ENCODE measurements around the gene NDRG2.

Gene NDRG2

DNA sequence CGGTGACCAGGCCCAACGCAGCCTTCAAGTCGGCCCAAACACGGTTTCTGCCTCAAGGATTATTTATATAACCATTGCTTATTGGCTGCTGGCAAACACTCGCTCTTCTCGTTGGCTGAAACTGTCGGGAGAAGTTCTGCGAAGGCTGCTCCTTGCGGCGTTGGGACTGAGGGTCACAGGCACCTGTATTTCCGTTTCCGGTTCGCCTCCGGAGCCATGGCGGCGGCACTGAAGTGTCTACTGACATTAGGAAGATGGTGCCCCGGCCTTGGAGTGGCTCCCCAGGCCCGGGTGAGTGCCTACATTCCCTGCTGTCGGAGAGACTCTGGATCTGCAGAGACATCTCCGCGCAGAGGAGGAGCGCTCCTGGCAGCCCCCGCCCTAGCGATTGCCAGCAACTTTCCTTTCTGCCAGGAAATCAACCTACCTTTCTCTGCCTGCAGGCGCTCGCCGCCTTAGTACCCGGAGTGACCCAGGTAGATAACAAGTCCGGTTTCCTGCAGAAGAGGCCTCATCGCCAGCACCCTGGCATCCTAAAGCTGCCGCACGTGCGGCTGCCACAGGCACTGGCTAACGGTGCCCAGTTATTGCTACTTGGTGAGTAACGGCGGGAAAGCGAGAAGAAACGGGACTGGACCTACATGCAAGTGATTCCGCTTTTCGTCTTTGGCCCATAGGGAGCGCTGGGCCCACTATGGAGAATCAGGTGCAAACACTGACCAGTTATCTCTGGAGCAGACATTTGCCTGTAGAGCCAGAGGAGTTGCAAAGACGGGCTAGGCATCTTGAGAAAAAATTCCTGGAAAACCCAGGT is 34.9 kb downstream of the NDRG2 start, which contains the start of gene METTL17:
METTL17 (plus strand) TSS at position 194 of the 814 bp plus-strand sequence; CDS start at position 217, 23 bp downstream.
- Histone ChIP-seq H3K27me3 (ENCODE audit: insufficient read depth, poor library complexity, severe bottlenecking) (no peaks in the 10 kb centered on the region), H3K4me3 (replicated peaks; ENCODE audit: insufficient read depth, low read length) (peak within 1 kb of the TSS; percentile 90), H3K27ac (replicated peaks) (peak within 1 kb of the TSS; percentile 79)
- peak; percentile 38 to 97 for DNase-seq (ENCODE audit: low read depth in 1 of 2, low spot score in 1 of 2)
- TF ChIP-seq, protein P1, sequence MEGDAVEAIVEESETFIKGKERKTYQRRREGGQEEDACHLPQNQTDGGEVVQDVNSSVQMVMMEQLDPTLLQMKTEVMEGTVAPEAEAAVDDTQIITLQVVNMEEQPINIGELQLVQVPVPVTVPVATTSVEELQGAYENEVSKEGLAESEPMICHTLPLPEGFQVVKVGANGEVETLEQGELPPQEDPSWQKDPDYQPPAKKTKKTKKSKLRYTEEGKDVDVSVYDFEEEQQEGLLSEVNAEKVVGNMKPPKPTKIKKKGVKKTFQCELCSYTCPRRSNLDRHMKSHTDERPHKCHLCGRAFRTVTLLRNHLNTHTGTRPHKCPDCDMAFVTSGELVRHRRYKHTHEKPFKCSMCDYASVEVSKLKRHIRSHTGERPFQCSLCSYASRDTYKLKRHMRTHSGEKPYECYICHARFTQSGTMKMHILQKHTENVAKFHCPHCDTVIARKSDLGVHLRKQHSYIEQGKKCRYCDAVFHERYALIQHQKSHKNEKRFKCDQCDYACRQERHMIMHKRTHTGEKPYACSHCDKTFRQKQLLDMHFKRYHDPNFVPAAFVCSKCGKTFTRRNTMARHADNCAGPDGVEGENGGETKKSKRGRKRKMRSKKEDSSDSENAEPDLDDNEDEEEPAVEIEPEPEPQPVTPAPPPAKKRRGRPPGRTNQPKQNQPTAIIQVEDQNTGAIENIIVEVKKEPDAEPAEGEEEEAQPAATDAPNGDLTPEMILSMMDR (IDR thresholded peaks at IDR 0.05; ENCODE audit: insufficient read depth, low read length) = peak; percentile 46
- TF ChIP-seq GABPA (IDR thresholded peaks at IDR 0.05; ENCODE audit: low read depth) = peak; percentile 97
- peak; percentile 88 for TF ChIP-seq POLR2AphosphoS5 (IDR thresholded peaks at IDR 0.05; ENCODE audit: low read depth)
- TF ChIP-seq REST (IDR thresholded peaks at IDR 0.05; ENCODE audit: insufficient replicate concordance, low read depth) = peak; percentile 28
- TF ChIP-seq SPI1 (IDR thresholded peaks at IDR 0.05; ENCODE audit: borderline replicate concordance, low read depth) = no peak

DNA sequence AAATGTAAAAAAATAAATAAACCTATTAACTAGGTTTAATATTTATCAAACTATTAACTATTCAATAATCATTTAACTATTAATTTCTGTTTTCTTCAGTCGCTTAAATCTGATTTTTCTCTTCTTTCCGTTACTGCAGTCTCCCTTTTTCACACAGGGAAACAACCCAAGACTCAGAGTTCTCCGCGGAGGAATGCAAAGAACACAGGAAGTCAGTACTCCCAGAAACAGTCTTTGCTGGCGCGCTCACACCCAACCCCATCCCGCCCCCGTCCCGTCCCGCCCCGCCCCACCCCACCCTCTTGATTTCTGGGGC is 35.4 kb downstream of the NDRG2 start:
- H3K27me3 ChIP-seq (ENCODE audit: insufficient read depth, poor library complexity, severe bottlenecking) = no peaks in the 10 kb centered on the region
- DNase-seq (ENCODE audit: low read depth in 1 of 2, low spot score in 1 of 2) = peak in 1 of 2 experiments; percentile 78
- TF ChIP-seq POLR2AphosphoS5 (IDR thresholded peaks at IDR 0.05; ENCODE audit: low read depth) (no peak), SPI1 (IDR thresholded peaks at IDR 0.05; ENCODE audit: borderline replicate concordance, low read depth) (no peak), REST (IDR thresholded peaks at IDR 0.05; ENCODE audit: insufficient replicate concordance, low read depth) (no peak), GABPA (IDR thresholded peaks at IDR 0.05; ENCODE audit: low read depth) (no peak)
- TF ChIP-seq, protein P1 (IDR thresholded peaks at IDR 0.05; ENCODE audit: insufficient read depth, low read length) = no peak
- H3K27ac ChIP-seq (replicated peaks) = peak overlapping the region; percentile 79
- peak overlapping the region; percentile 5; the same call in 1 of the 2 replicates for H3K4me3 ChIP-seq (replicated peaks; ENCODE audit: insufficient read depth, low read length)

DNA sequence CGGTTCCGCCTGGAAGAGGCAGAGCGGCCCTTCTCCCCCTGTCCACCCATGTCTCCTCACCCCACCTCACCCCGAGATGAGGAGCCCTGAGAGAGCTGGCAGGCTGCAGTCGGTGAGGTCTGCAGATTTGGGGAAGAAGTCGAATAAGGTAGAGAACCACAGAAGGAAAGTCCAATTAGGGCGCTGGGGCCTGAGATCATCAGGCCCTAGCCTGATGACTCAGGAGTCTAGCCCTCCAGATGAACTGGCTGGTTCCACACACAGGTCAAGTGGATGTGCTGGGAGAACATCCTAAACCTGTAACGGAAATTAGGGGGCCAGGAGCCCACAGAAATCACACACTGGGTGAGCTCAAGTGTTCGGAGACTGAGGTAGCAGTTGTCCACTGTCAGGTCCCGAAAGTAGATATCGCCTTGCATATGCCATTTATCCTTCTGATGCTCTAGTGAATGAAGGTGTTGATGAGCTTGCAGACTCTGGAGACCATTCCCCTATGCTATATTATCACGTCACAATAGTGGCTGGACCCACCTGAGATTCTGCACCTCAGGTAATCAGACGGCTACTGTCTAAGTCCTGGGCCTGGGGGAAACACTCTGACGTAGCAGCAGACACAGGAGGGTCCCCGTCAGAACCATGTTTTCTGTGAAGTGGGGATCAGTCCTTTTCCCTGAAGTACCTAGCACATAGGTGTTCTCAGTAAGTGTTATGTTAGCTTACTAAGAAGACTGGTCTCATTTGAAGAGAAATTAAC is 36.0 kb downstream of the NDRG2 start:
- peak in 1 of 2 experiments; percentile 49 for DNase-seq (ENCODE audit: low read depth in 1 of 2, low spot score in 1 of 2)
- H3K27me3 ChIP-seq (ENCODE audit: insufficient read depth, poor library complexity, severe bottlenecking) = no peaks in the 10 kb centered on the region

GRCh38 chr14:20986811-20987210 is 38.0 kb downstream of the NDRG2 start:
- Histone ChIP-seq H3K27me3 (ENCODE audit: insufficient read depth, poor library complexity, severe bottlenecking) (no peaks in the 10 kb centered on the region), H3K27ac (replicated peaks) (no peak overlapping the region), H3K4me3 (replicated peaks; ENCODE audit: insufficient read depth, low read length) (no peak overlapping the region)
- no peak for TF ChIP-seq SPI1 (IDR thresholded peaks at IDR 0.05; ENCODE audit: borderline replicate concordance, low read depth)
- TF ChIP-seq, protein P1 (IDR thresholded peaks at IDR 0.05; ENCODE audit: insufficient read depth, low read length) = no peak
- no peak for TF ChIP-seq GABPA (IDR thresholded peaks at IDR 0.05; ENCODE audit: low read depth)
- no peak for TF ChIP-seq REST (IDR thresholded peaks at IDR 0.05; ENCODE audit: insufficient replicate concordance, low read depth)
- TF ChIP-seq POLR2AphosphoS5 (IDR thresholded peaks at IDR 0.05; ENCODE audit: low read depth) = no peak
- DNase-seq (ENCODE audit: low read depth in 1 of 2, low spot score in 1 of 2) = peak in 1 of 2 experiments; percentile 75

More for the DNA sequence above, 36.0 kb downstream of the NDRG2 start:
- H3K4me3 ChIP-seq (replicated peaks; ENCODE audit: insufficient read depth, low read length) = peak overlapping the region; percentile 5; the same call in 1 of the 2 replicates
- H3K27ac ChIP-seq (replicated peaks) = peak overlapping the region; percentile 79
- TF ChIP-seq SPI1 (IDR thresholded peaks at IDR 0.05; ENCODE audit: borderline replicate concordance, low read depth) (peak; percentile 55; the same call in 1 of the 2 replicates), GABPA (IDR thresholded peaks at IDR 0.05; ENCODE audit: low read depth) (no peak)

Measured in HL-60 (cell line).